Measurements from ENCODE around the gene TINCR. TPM values are rescaled to one million over a fixed set of nuclear protein-coding genes. Genes with fewer than 3 reads are reported as not detected.

The TINCR gene
- polyA plus RNA-seq, 2 donors = 43.1 to 59.7 TPM

GRCh38 chr19:5563008-5563431 lies 4.7 kb downstream of the TINCR start:
- Histone ChIP-seq H3K27me3 (ENCODE audit: control insufficient read depth in 1 of 2, insufficient read depth in 2 of 2, low read length in 2 of 2) (no peaks in the 10 kb centered on the region), H3K4me3 (ENCODE audit: low read depth in 1 of 2, low read length in 2 of 2) (no peak overlapping the region), H3K9me3 (ENCODE audit: control insufficient read depth in 2 of 2, insufficient read depth in 1 of 2, low read depth in 1 of 2, low read length in 1 of 2) (peaks cover 4 to 14% of the 10 kb centered on the region in 2 donors), H3K27ac (ENCODE audit: low read depth in 2 of 2, low read length in 1 of 2) (no peak overlapping the region), H3K36me3 (ENCODE audit: control insufficient read depth in 2 of 2, insufficient read depth in 2 of 2, low read length in 1 of 2) (peaks cover 3 to 7% of the 10 kb centered on the region in 2 donors), H3K4me1 (ENCODE audit: control insufficient read depth in 2 of 2, insufficient read depth in 2 of 2, low read length in 1 of 2) (peaks cover 0 to 20% of the 10 kb centered on the region in 2 donors)
- 46 to 58% methylated on average over 8 of the region's 8 CpGs for WGBS, 2 donors

- peaks cover 4 to 14% of the 10 kb centered on the region in 2 donors for H3K9me3 ChIP-seq (ENCODE audit: control insufficient read depth in 2 of 2, insufficient read depth in 1 of 2, low read depth in 1 of 2, low read length in 1 of 2)
- H3K27me3 ChIP-seq (ENCODE audit: control insufficient read depth in 1 of 2, insufficient read depth in 2 of 2, low read length in 2 of 2) = no peaks in the 10 kb centered on the region
- WGBS, 2 donors = 86 to 90% methylated on average over 7 of the region's 7 CpGs
- H3K27ac ChIP-seq (ENCODE audit: low read depth in 2 of 2, low read length in 1 of 2) = no peak overlapping the region
- no peak overlapping the region for H3K4me3 ChIP-seq (ENCODE audit: low read depth in 1 of 2, low read length in 2 of 2)
- H3K4me1 ChIP-seq (ENCODE audit: control insufficient read depth in 2 of 2, insufficient read depth in 2 of 2, low read length in 1 of 2) = peaks cover 0 to 20% of the 10 kb centered on the region in 2 donors
- H3K36me3 ChIP-seq (ENCODE audit: control insufficient read depth in 2 of 2, insufficient read depth in 2 of 2, low read length in 1 of 2) = peaks cover 3 to 7% of the 10 kb centered on the region in 2 donors
Observed at GRCh38 chr19:5562280-5562679, 5.5 kb downstream of the TINCR start.

GRCh38 chr19:5561559-5561958 lies 6.2 kb downstream of the TINCR start:
- peaks cover 0 to 20% of the 10 kb centered on the region in 2 donors for H3K4me1 ChIP-seq (ENCODE audit: control insufficient read depth in 2 of 2, insufficient read depth in 2 of 2, low read length in 1 of 2)
- no peak overlapping the region for H3K4me3 ChIP-seq (ENCODE audit: low read depth in 1 of 2, low read length in 2 of 2)

GRCh38 chr19:5560156-5560555 lies 7.6 kb downstream of the TINCR start:
- H3K4me3 ChIP-seq (ENCODE audit: low read depth in 1 of 2, low read length in 2 of 2) = no peak overlapping the region
- WGBS, 2 donors = 42% methylated on average over 19 of the region's 19 CpGs
- peaks cover 3 to 7% of the 10 kb centered on the region in 2 donors for H3K36me3 ChIP-seq (ENCODE audit: control insufficient read depth in 2 of 2, insufficient read depth in 2 of 2, low read length in 1 of 2)
- no peaks in the 10 kb centered on the region for H3K27me3 ChIP-seq (ENCODE audit: control insufficient read depth in 1 of 2, insufficient read depth in 2 of 2, low read length in 2 of 2)
- H3K9me3 ChIP-seq (ENCODE audit: control insufficient read depth in 2 of 2, insufficient read depth in 1 of 2, low read depth in 1 of 2, low read length in 1 of 2) = peaks cover 4 to 11% of the 10 kb centered on the region in 2 donors
- H3K4me1 ChIP-seq (ENCODE audit: control insufficient read depth in 2 of 2, insufficient read depth in 2 of 2, low read length in 1 of 2) = peaks cover 0 to 16% of the 10 kb centered on the region in 2 donors
- peak overlapping the region; percentile 2 to 27 for H3K27ac ChIP-seq (ENCODE audit: low read depth in 2 of 2, low read length in 1 of 2)

More at GRCh38 chr19:5561559-5561958, 6.2 kb downstream of the TINCR start:
- 81 to 84% methylated on average over 6 of the region's 6 CpGs for WGBS, 2 donors
- H3K27me3 ChIP-seq (ENCODE audit: control insufficient read depth in 1 of 2, insufficient read depth in 2 of 2, low read length in 2 of 2) = no peaks in the 10 kb centered on the region
- peaks cover 4 to 14% of the 10 kb centered on the region in 2 donors for H3K9me3 ChIP-seq (ENCODE audit: control insufficient read depth in 2 of 2, insufficient read depth in 1 of 2, low read depth in 1 of 2, low read length in 1 of 2)
- H3K27ac ChIP-seq (ENCODE audit: low read depth in 2 of 2, low read length in 1 of 2) = no peak overlapping the region
- H3K36me3 ChIP-seq (ENCODE audit: control insufficient read depth in 2 of 2, insufficient read depth in 2 of 2, low read length in 1 of 2) = peaks cover 3 to 7% of the 10 kb centered on the region in 2 donors

GRCh38 chr19:5559804-5560133 lies 8.0 kb downstream of the TINCR start:
- Histone ChIP-seq H3K9me3 (ENCODE audit: control insufficient read depth in 2 of 2, insufficient read depth in 1 of 2, low read depth in 1 of 2, low read length in 1 of 2) (peaks cover 4 to 10% of the 10 kb centered on the region in 2 donors), H3K4me3 (ENCODE audit: low read depth in 1 of 2, low read length in 2 of 2) (no peak overlapping the region), H3K36me3 (ENCODE audit: control insufficient read depth in 2 of 2, insufficient read depth in 2 of 2, low read length in 1 of 2) (peaks cover 3 to 7% of the 10 kb centered on the region in 2 donors), H3K27me3 (ENCODE audit: control insufficient read depth in 1 of 2, insufficient read depth in 2 of 2, low read length in 2 of 2) (no peaks in the 10 kb centered on the region), H3K4me1 (ENCODE audit: control insufficient read depth in 2 of 2, insufficient read depth in 2 of 2, low read length in 1 of 2) (peaks cover 0 to 12% of the 10 kb centered on the region in 2 donors), H3K27ac (ENCODE audit: low read depth in 2 of 2, low read length in 1 of 2) (peak overlapping the region; percentile 2 to 27)
- WGBS, 2 donors = 34 to 36% methylated on average over 3 of the region's 3 CpGs

- Histone ChIP-seq H3K4me1 (ENCODE audit: control insufficient read depth in 2 of 2, insufficient read depth in 2 of 2, low read length in 1 of 2) (peaks cover 0 to 11% of the 10 kb centered on the region in 2 donors), H3K4me3 (ENCODE audit: low read depth in 1 of 2, low read length in 2 of 2) (no peak overlapping the region), H3K9me3 (ENCODE audit: control insufficient read depth in 2 of 2, insufficient read depth in 1 of 2, low read depth in 1 of 2, low read length in 1 of 2) (peaks cover 4 to 10% of the 10 kb centered on the region in 2 donors), H3K27ac (ENCODE audit: low read depth in 2 of 2, low read length in 1 of 2) (peak overlapping the region; percentile 89 to 90), H3K27me3 (ENCODE audit: control insufficient read depth in 1 of 2, insufficient read depth in 2 of 2, low read length in 2 of 2) (no peaks in the 10 kb centered on the region), H3K36me3 (ENCODE audit: control insufficient read depth in 2 of 2, insufficient read depth in 2 of 2, low read length in 1 of 2) (peaks cover 3 to 7% of the 10 kb centered on the region in 2 donors)
- 40 to 68% methylated on average over 2 of the region's 2 CpGs for WGBS, 2 donors
Observed at GRCh38 chr19:5558101-5558621, 9.6 kb downstream of the TINCR start.

GRCh38 chr19:5557691-5558090 lies 10.1 kb downstream of the TINCR start:
- peaks cover 4 to 10% of the 10 kb centered on the region in 2 donors for H3K9me3 ChIP-seq (ENCODE audit: control insufficient read depth in 2 of 2, insufficient read depth in 1 of 2, low read depth in 1 of 2, low read length in 1 of 2)
- H3K4me1 ChIP-seq (ENCODE audit: control insufficient read depth in 2 of 2, insufficient read depth in 2 of 2, low read length in 1 of 2) = peaks cover 0 to 11% of the 10 kb centered on the region in 2 donors
- H3K27ac ChIP-seq (ENCODE audit: low read depth in 2 of 2, low read length in 1 of 2) = peak overlapping the region; percentile 89 to 90
- peaks cover 3 to 4% of the 10 kb centered on the region in 2 donors for H3K36me3 ChIP-seq (ENCODE audit: control insufficient read depth in 2 of 2, insufficient read depth in 2 of 2, low read length in 1 of 2)
- 25 to 39% methylated on average over 13 of the region's 13 CpGs for WGBS, 2 donors
- H3K27me3 ChIP-seq (ENCODE audit: control insufficient read depth in 1 of 2, insufficient read depth in 2 of 2, low read length in 2 of 2) = no peaks in the 10 kb centered on the region
- H3K4me3 ChIP-seq (ENCODE audit: low read depth in 1 of 2, low read length in 2 of 2) = peak overlapping the region; percentile 26 to 34

GRCh38 chr19:5554828-5555227 lies 12.9 kb downstream of the TINCR start:
- Histone ChIP-seq H3K9me3 (ENCODE audit: control insufficient read depth in 2 of 2, insufficient read depth in 1 of 2, low read depth in 1 of 2, low read length in 1 of 2) (no peaks in the 10 kb centered on the region), H3K4me3 (ENCODE audit: low read depth in 1 of 2, low read length in 2 of 2) (no peak overlapping the region), H3K36me3 (ENCODE audit: control insufficient read depth in 2 of 2, insufficient read depth in 2 of 2, low read length in 1 of 2) (no peaks in the 10 kb centered on the region), H3K4me1 (ENCODE audit: control insufficient read depth in 2 of 2, insufficient read depth in 2 of 2, low read length in 1 of 2) (peaks cover 0 to 8% of the 10 kb centered on the region in 2 donors), H3K27me3 (ENCODE audit: control insufficient read depth in 1 of 2, insufficient read depth in 2 of 2, low read length in 2 of 2) (no peaks in the 10 kb centered on the region), H3K27ac (ENCODE audit: low read depth in 2 of 2, low read length in 1 of 2) (no peak overlapping the region)
- 60 to 82% methylated on average over 5 of the region's 5 CpGs for WGBS, 2 donors

- H3K27me3 ChIP-seq (ENCODE audit: control insufficient read depth in 1 of 2, insufficient read depth in 2 of 2, low read length in 2 of 2) = no peaks in the 10 kb centered on the region
- peaks cover 0 to 5% of the 10 kb centered on the region in 2 donors for H3K4me1 ChIP-seq (ENCODE audit: control insufficient read depth in 2 of 2, insufficient read depth in 2 of 2, low read length in 1 of 2)
- 70 to 77% methylated on average over 9 of the region's 9 CpGs for WGBS, 2 donors
- H3K27ac ChIP-seq (ENCODE audit: low read depth in 2 of 2, low read length in 1 of 2) = no peak overlapping the region
- no peak overlapping the region for H3K4me3 ChIP-seq (ENCODE audit: low read depth in 1 of 2, low read length in 2 of 2)
- no peaks in the 10 kb centered on the region for H3K36me3 ChIP-seq (ENCODE audit: control insufficient read depth in 2 of 2, insufficient read depth in 2 of 2, low read length in 1 of 2)
- no peaks in the 10 kb centered on the region for H3K9me3 ChIP-seq (ENCODE audit: control insufficient read depth in 2 of 2, insufficient read depth in 1 of 2, low read depth in 1 of 2, low read length in 1 of 2)
Observed at GRCh38 chr19:5553892-5554291, 13.9 kb downstream of the TINCR start.

GRCh38 chr19:5547881-5548280 lies 19.9 kb downstream of the TINCR start:
- no peaks in the 10 kb centered on the region for H3K27me3 ChIP-seq (ENCODE audit: control insufficient read depth in 1 of 2, insufficient read depth in 2 of 2, low read length in 2 of 2)
- no peaks in the 10 kb centered on the region for H3K36me3 ChIP-seq (ENCODE audit: control insufficient read depth in 2 of 2, insufficient read depth in 2 of 2, low read length in 1 of 2)
- no peaks in the 10 kb centered on the region for H3K9me3 ChIP-seq (ENCODE audit: control insufficient read depth in 2 of 2, insufficient read depth in 1 of 2, low read depth in 1 of 2, low read length in 1 of 2)
- H3K4me1 ChIP-seq (ENCODE audit: control insufficient read depth in 2 of 2, insufficient read depth in 2 of 2, low read length in 1 of 2) = no peaks in the 10 kb centered on the region
- no peak overlapping the region for H3K27ac ChIP-seq (ENCODE audit: low read depth in 2 of 2, low read length in 1 of 2)
- H3K4me3 ChIP-seq (ENCODE audit: low read depth in 1 of 2, low read length in 2 of 2) = no peak overlapping the region
- 25 to 29% methylated on average over 8 of the region's 8 CpGs for WGBS, 2 donors

All from esophagus (tissue), 2 donors.